ENCODE data around the gene SUN3. TPM values are rescaled to one million over a fixed set of nuclear protein-coding genes. Genes with fewer than 3 reads are reported as not detected.

SUN3 gene
- total and polyA plus RNA-seq, 2 of the 8 experiments (the other 6 are each of a cell fraction or from before 2014, with no cell fraction given) = not detected

GRCh38 chr7:48033922-48034321 lies 5.0 kb upstream of the SUN3 start (continued):
- TF ChIP-seq JUN (IDR thresholded peaks at IDR 0.05; ENCODE audit: low read depth, low read length) (no peak), HDAC2 (IDR thresholded peaks at IDR 0.05; ENCODE audit: borderline replicate concordance in 1 of 2, low read depth in 2 of 2, low read length in 2 of 2) (no peak)

Measured in H1 (cell line).